Right ventricle myocardium inferior (tissue), 1 donor: ENCODE data around the gene PRR30. TPM values are rescaled to one million over a fixed set of nuclear protein-coding genes. Genes with fewer than 3 reads are reported as not detected.
"Not testable (repeated sequence)": the region's sequence is repeated elsewhere in the genome, so short reads cannot be mapped to it uniquely, and the experiment has no call there.

ENCODE experiments used
- ATAC-seq: fragments of 200-7000 bp; cut with Tn5 transposase; one replicate; pipeline ENCODE4 v1.9.1; 2020; ENCODE audit warnings: mild to moderate bottlenecking, moderate library complexity
- DNase-seq: peaks from one replicate; pipeline ENCODE4 v3.0.0; 2021; ENCODE audit errors: missing footprints
- intact Hi-C: fragments of 100-400 bp; cut with DNase I; formaldehyde crosslinking; loops from one replicate; pipeline ENCODE4 v1.11.0; 2022
- total RNA-seq: library from RNA; stranded (reverse); fragmentation: NEBNext Ultra II Directional; extraction: Animal tissue kit (Norgen Biotek cat#: 25700); gene quantifications from one replicate; pipeline ENCODE4 v1.2.1, GENCODE V29; 2021
- donor health status: DM: no; HTN: yes; CAD: no; lungs with severe emphysema.

Gene PRR30
- total RNA-seq, 1 donor from 2014 or later: not detected

- ATAC-seq, intact Hi-C loops, DNase-seq: not testable (repeated sequence)
These were observed 27.7 kb downstream of the PRR30 start for GRCh38 chr2:27111392-27112078.

- ATAC-seq: not testable (repeated sequence)
These were observed 28.4 kb downstream of the PRR30 start for GRCh38 chr2:27110603-27111352.

GRCh38 chr2:27109083-27109482, 30.1 kb downstream of the PRR30 start:
- intact Hi-C loops: no loop called here
- ATAC-seq: no peak

More at GRCh38 chr2:27110603-27111352, 28.4 kb downstream of the PRR30 start:
- intact Hi-C loops: not testable (repeated sequence)
- DNase-seq: peak; percentile 37

GRCh38 chr2:27108221-27108620, 31.0 kb downstream of the PRR30 start:
- no peak for DNase-seq
- no peak for ATAC-seq
- intact Hi-C loops: no loop called here

More at GRCh38 chr2:27109083-27109482, 30.1 kb downstream of the PRR30 start:
- no peak for DNase-seq

- no peak for ATAC-seq
- no peak for DNase-seq
- intact Hi-C loops: no loop called here
These were observed 33.2 kb downstream of the PRR30 start for GRCh38 chr2:27105981-27106380.

GRCh38 chr2:27102329-27102728, 36.9 kb downstream of the PRR30 start:
- peak; percentile 59 for DNase-seq
- intact Hi-C loops: no loop called here

GRCh38 chr2:27100036-27100435, 39.2 kb downstream of the PRR30 start:
- DNase-seq: no peak
- intact Hi-C loops: no loop called here
- no peak for ATAC-seq

More at GRCh38 chr2:27102329-27102728, 36.9 kb downstream of the PRR30 start:
- no peak for ATAC-seq

GRCh38 chr2:27099334-27099955, 39.8 kb downstream of the PRR30 start:
- intact Hi-C loops: loop anchor here (5.0 kb wide), 2 partner anchors 183 to 203 kb away; partner anchors contain the start of gene TRIM54
- ATAC-seq (no peak), DNase-seq (peak; percentile 71)

- ATAC-seq: no peak
- no peak for DNase-seq
- intact Hi-C loops: loop anchor here (5.0 kb wide), 2 partner anchors 185 to 205 kb away; partner anchors contain the start of gene TRIM54
These were observed 41.9 kb downstream of the PRR30 start for GRCh38 chr2:27097341-27097740.

- DNase-seq (peak; percentile 20), ATAC-seq (no peak)
- intact Hi-C loops: loop anchor here (5.0 kb wide), 2 partner anchors 185 to 205 kb away; partner anchors contain the start of gene TRIM54
These were observed 42.4 kb downstream of the PRR30 start for GRCh38 chr2:27096748-27097297.

- peak; percentile 88 for ATAC-seq
- intact Hi-C loops: loop anchor here (5.0 kb wide), 2 partner anchors 186 to 206 kb away; partner anchors contain the start of gene TRIM54
These were observed 43.2 kb downstream of the PRR30 start for GRCh38 chr2:27095745-27096651.

GRCh38 chr2:27095427-27095744, 43.8 kb downstream of the PRR30 start:
- ATAC-seq (no peak), DNase-seq (no peak)
- intact Hi-C loops: loop anchor here (5.0 kb wide), 2 partner anchors 187 to 207 kb away; partner anchors contain the start of gene TRIM54

More at GRCh38 chr2:27095745-27096651, 43.2 kb downstream of the PRR30 start:
- peak; percentile 75 for DNase-seq

- no peak for ATAC-seq
- intact Hi-C loops: no loop called here
- peak; percentile 59 for DNase-seq
These were observed 44.7 kb downstream of the PRR30 start for GRCh38 chr2:27094353-27094984.

GRCh38 chr2:27093430-27094352, 45.5 kb downstream of the PRR30 start:
- peak; percentile 70 for DNase-seq
- ATAC-seq: no peak
- intact Hi-C loops: no loop called here

- DNase-seq (peak; percentile 49), ATAC-seq (no peak)
- intact Hi-C loops: no loop called here
These were observed 46.3 kb downstream of the PRR30 start for GRCh38 chr2:27092696-27093429.
